SJSA1 (cell line): ENCODE data around the gene FXYD6. TPM values are rescaled to one million over a fixed set of nuclear protein-coding genes. Genes with fewer than 3 reads are reported as not detected.
"Not testable (repeated sequence)": the region's sequence is repeated elsewhere in the genome, so short reads cannot be mapped to it uniquely, and the experiment has no call there.

Experiments
- DNase-seq, 2 experiments: peaks; one replicate each; pipeline ENCODE4 v3.0.0-alpha.2; 2015 to 2020; ENCODE audit warnings: low spot score in 2 of 2, low read depth in 1 of 2
- H3K27ac ChIP-seq: fragments of 250-450 bp; sonication (Bioruptor Pico); 2 replicates; pipeline ENCODE4 v1.5.1; 2020; ENCODE audit warnings: mild to moderate bottlenecking, moderate library complexity
- H3K27me3 ChIP-seq: fragments of 250-450 bp; sonication (Bioruptor Pico); replicated peaks from 2 replicates; pipeline ENCODE4 v1.5.1; 2020; ENCODE audit warnings: mild to moderate bottlenecking, moderate library complexity
- H3K36me3 ChIP-seq: fragments of 250-450 bp; sonication (Bioruptor Pico); 2 replicates; pipeline ENCODE4 v1.5.1; 2020; ENCODE audit warnings: mild to moderate bottlenecking
- H3K4me1 ChIP-seq: fragments of 250-450 bp; sonication (Bioruptor Pico); replicated peaks from 2 replicates; pipeline ENCODE4 v1.6.1; 2021; ENCODE audit warnings: mild to moderate bottlenecking
- H3K4me3 ChIP-seq: fragments of 250-450 bp; sonication (Bioruptor Pico); 2 replicates; pipeline ENCODE4 v1.5.1; 2020; ENCODE audit warnings: mild to moderate bottlenecking
- H3K9me3 ChIP-seq: fragments of 250-450 bp; sonication (Bioruptor Pico); replicated peaks from 2 replicates; pipeline ENCODE4 v1.5.1; 2020; ENCODE audit warnings: mild to moderate bottlenecking
- total RNA-seq: library from RNA; depleted of rRNA; stranded (reverse); fragments of >200 nt; shearing (Covaris generic); gene quantifications from 2 replicates; pipeline ENCODE4 v1.2.3, GENCODE V29; 2014; rRNA removed

The FXYD6 gene, protein sequence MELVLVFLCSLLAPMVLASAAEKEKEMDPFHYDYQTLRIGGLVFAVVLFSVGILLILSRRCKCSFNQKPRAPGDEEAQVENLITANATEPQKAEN
- total RNA-seq = 0.05 TPM in 1 of 2 replicates, not detected in the other

DNA sequence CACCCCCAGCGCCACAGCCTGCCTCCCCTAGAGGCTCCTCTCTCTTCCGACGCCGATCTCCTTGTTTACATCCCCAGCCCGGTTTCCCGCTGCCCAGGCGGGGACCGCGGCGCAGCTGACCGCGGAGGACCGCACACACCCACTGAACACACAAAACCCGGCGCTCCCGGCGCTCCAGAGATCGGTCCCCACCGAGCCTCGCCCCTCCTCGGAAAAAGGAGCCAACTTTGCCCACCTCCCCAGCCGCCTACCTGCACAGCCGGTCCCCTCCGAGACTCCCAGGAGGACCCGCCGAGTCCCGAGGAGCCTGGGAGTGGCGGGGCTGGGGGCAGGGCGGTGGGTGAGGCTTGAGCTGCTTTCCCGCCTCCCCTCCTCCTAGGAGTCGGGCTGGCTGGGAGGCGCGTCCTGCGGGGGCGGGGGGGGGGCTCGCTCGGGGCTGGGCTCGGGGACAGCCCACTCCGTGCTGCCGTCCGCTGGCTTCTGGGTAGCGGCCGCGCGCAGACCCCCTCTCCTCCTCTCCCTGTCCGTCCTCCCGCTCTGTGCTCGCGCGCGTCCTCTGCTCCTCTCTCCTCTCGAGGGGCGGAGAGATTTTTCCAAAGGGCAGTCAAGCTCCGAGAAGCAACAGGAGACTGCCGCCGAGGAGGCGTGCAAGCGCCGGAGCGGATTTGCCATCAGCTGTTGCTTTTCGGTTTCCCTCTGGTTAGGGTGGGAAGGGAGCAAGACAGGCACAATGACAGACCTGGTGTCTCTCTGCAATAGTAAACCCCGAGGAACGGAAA, at the start of gene FXYD6:
TSS of gene FXYD6 (minus strand) at position 318 of the 779 bp plus-strand sequence. CDS start 33,882 bp downstream, outside the sequence.
- H3K27me3 ChIP-seq = peaks cover 10% of the 10 kb centered on the region; the same call in 1 of the 2 replicates
- no peaks in the 10 kb centered on the region for H3K4me1 ChIP-seq
- H3K4me3 ChIP-seq = no peak within 1 kb of the TSS
- H3K9me3 ChIP-seq = no peaks in the 10 kb centered on the region
- H3K36me3 ChIP-seq = no peaks in the 10 kb centered on the region
- no peak within 1 kb of the TSS for H3K27ac ChIP-seq
- DNase-seq = no peak

DNA sequence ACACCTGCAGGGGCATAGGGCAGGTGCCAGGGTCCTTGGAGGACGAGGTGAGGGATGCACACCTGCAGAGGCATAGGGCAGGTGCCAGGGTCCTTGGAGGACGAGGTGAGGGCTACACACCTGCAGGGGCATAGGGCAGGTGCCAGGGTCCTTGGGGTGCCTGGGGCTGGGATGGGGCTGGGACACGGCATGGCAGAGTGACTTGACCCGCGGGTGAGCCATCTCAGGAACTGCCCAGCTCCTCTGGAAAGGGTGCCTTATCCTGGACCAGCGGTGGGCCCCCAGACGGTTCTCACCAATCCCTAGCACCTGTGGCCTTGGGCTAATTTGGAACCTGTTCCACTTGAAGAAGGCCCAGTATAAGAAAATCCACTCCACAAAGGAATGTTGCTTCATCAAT, 49.7 kb upstream of the FXYD6 start:
- not testable (repeated sequence) for H3K9me3 ChIP-seq, H3K36me3 ChIP-seq, H3K4me3 ChIP-seq, DNase-seq, H3K4me1 ChIP-seq, H3K27ac ChIP-seq, H3K27me3 ChIP-seq

DNA sequence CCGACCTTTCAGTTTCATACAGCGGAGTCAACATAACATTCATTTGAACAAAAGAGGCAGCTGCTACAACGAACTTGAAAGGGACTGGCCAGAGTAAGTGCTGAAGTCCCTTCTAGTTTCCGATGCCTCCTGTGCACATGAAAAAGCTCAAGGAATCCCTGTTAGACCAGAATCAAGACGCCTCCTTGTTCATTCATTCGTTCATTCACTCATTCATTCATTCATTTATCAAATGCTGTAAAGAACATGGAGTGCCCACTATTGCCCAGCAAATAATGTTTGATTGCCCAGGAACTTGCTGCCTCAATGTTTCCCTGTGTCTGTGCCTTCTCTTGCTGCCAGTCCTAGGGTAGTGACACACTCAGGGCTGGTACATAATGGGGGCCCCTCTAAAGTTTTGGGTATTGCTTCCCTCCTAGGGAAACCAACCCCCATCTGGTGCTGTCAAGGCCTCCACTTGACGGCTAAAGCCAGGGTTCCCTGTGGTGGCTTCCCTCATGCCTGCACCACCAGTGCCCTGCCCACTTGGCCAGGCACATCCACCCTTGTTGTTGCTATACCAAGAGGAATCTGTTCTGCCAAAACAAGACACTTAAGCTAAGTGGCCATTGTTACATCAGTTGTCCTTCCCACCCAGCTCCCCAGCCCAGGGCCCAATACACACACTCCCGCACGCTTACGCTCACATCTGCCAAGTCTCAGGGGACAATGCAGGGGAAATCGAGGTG, 48.9 kb upstream of the FXYD6 start:
- DNase-seq = no peak
- Histone ChIP-seq H3K9me3 (no peaks in the 10 kb centered on the region), H3K36me3 (no peaks in the 10 kb centered on the region), H3K27me3 (no peaks in the 10 kb centered on the region), H3K4me1 (no peaks in the 10 kb centered on the region), H3K4me3 (no peak overlapping the region), H3K27ac (no peak overlapping the region)

DNA sequence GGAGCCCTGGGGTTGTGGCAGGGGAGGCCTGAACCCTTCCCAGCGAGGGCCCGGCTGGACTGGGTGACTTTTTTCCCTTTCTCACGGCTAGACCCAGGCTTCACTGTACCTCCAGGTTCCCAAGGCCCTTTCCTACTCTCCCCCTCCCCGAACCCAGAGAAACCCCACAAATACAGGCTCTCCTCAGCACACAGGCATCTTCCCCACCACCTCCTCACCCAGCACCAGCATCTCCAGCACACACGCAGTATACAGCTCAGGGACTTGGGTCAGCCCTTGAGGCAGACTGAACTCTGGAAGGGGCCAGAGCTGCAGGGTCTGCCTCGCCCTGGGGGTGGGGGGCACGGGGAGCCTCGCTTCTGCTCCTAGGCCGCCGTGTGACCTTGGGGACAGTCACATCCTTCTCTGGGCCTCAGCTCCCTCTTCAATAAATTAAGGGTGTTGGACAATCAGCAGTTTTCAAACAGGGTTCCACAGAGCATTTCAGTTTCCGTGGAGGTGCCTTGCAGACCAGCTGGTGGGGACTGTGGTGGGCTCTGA, 48.2 kb upstream of the FXYD6 start:
- DNase-seq = no peak
- Histone ChIP-seq H3K36me3 (no peaks in the 10 kb centered on the region), H3K4me3 (no peak overlapping the region), H3K27me3 (no peaks in the 10 kb centered on the region), H3K4me1 (no peaks in the 10 kb centered on the region), H3K9me3 (no peaks in the 10 kb centered on the region), H3K27ac (no peak overlapping the region)

DNA sequence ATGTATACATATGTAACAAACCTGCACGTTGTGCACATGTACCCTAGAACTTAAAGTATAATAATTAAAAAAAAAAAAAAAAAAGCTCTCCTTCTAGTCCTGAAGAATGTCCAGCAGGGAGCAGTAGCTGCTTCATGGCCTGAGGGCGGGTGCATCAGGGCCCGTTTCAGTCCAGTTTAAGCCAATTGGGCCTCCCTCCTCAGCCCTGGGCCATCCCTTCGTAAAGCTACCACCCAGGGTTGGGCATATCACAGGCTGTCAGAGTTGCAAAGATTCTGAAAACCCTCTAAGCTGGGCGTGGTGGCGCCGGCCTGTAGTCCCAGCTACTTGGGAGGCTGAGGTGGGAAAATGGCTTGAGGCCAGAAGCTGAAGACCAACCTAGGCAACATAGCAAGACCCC, 47.3 kb upstream of the FXYD6 start:
- H3K27ac ChIP-seq = no peak overlapping the region
- no peak for DNase-seq
- no peaks in the 10 kb centered on the region for H3K36me3 ChIP-seq
- no peaks in the 10 kb centered on the region for H3K9me3 ChIP-seq
- H3K4me3 ChIP-seq = no peak overlapping the region
- no peaks in the 10 kb centered on the region for H3K4me1 ChIP-seq
- H3K27me3 ChIP-seq = no peaks in the 10 kb centered on the region

DNA sequence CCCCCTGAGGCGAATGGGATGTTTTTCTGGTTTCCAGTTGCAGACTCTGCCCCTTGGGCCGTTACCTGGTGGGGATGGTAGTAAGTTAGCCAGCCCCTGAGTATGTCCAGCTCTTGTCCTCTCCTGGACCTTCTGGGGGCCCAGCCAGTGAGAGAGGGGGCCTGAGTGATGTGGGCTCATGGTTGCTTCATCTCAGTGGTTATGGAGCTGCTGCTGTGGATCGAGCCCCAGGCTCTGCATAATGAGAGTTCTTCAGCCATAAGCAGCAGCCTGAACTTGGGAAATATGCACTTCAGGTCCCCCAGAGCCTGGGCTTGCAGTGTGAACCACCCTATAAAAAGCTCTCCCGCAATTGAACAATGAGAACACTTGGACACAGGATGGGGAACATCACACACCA, 46.8 kb upstream of the FXYD6 start:
- H3K9me3 ChIP-seq = no peaks in the 10 kb centered on the region
- H3K27me3 ChIP-seq = no peaks in the 10 kb centered on the region
- no peak for DNase-seq
- no peak overlapping the region for H3K4me3 ChIP-seq
- no peaks in the 10 kb centered on the region for H3K36me3 ChIP-seq
- no peak overlapping the region for H3K27ac ChIP-seq
- no peaks in the 10 kb centered on the region for H3K4me1 ChIP-seq

DNA sequence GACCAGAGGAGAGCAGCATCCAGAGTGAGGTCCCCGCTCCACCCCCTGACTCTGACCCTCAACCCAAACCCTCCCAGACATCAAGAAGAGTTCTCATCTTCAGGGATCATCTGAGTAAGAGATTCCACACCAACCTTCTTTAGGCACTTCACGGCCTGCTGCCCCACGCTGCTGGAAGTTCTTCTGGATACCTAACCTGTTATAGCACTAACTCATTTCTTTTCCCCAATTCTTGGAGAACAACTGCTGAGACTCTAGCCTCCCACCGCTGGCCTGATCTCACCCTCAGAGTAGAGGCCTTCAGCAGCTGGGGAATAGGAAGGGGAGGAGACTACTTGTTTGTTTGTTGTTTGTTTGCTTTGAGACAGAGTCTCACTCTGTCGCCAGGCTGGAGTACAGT, 45.4 kb upstream of the FXYD6 start:
- no peaks in the 10 kb centered on the region for H3K4me1 ChIP-seq
- H3K9me3 ChIP-seq = no peaks in the 10 kb centered on the region
- H3K27me3 ChIP-seq = no peaks in the 10 kb centered on the region
- H3K27ac ChIP-seq = no peak overlapping the region
- no peaks in the 10 kb centered on the region for H3K36me3 ChIP-seq
- DNase-seq = no peak
- no peak overlapping the region for H3K4me3 ChIP-seq

DNA sequence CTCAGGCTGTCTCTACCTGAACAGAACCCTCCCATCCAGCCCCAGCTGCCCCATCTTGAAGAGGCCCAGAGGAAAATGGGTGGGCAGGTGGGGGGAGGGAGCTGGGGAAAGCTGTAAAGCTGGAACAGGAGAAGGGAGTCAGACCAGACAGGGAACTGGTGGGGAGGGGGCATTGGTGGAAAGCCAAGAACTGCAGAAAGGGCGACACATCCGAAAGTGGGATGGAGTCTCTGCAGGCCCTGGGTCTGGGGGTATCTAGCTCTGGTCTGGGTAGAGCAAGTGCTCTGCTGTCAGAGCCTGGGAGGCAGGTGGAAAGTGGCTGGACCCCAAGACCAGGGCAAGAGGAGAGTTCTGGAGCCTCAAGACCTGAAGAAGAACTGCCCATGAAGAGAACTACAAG, 45.0 kb upstream of the FXYD6 start:
- Histone ChIP-seq H3K4me3 (no peak overlapping the region), H3K9me3 (no peaks in the 10 kb centered on the region), H3K27ac (no peak overlapping the region), H3K27me3 (no peaks in the 10 kb centered on the region), H3K4me1 (no peaks in the 10 kb centered on the region), H3K36me3 (no peaks in the 10 kb centered on the region)
- no peak for DNase-seq

DNA sequence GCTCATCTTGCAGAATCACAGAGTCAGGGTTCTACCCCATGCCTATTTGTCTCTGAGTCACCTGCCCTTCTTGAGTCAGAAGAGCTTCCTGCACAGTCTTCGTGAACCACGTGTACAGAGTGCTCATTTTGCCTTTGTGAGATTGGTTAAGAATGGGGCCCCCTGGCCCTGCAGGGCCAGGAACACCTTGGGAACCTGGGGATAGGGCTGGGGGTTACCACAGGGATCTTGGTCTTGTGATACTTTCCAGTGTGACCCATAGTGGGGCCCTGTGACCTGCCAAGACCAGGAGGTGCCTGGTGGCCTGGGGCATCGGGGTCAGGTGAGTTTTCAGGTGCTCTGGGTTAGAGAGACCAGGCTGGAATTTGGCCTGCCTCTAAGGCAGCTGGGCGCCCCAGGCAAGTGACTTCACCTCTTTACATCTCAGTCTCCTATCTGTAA, 43.3 kb upstream of the FXYD6 start:
- Histone ChIP-seq H3K27me3 (no peaks in the 10 kb centered on the region), H3K4me1 (no peaks in the 10 kb centered on the region), H3K4me3 (no peak overlapping the region), H3K27ac (no peak overlapping the region), H3K36me3 (no peaks in the 10 kb centered on the region), H3K9me3 (no peaks in the 10 kb centered on the region)
- no peak for DNase-seq

DNA sequence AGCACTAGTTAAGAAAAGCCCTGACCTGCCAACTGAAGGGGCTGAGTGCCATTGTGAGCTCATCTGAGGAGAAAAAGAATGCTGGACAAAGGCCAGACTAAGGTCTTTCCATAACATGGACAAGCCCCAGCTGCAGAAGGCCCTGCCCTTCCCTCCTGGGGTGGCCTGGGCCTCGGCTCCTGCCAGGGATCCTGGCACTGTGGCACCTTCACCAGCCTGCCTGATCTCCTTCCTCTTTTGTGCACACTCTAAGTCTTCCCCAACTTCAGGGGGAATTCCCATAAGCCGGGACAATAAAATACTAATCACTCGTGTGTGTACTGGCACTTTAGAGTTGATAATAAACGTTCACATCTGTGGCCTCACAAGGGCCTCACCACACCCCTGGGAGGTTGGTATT, 42.9 kb upstream of the FXYD6 start:
- H3K27ac ChIP-seq = no peak overlapping the region
- H3K4me3 ChIP-seq = no peak overlapping the region
- no peaks in the 10 kb centered on the region for H3K27me3 ChIP-seq
- H3K36me3 ChIP-seq = no peaks in the 10 kb centered on the region
- H3K4me1 ChIP-seq = no peaks in the 10 kb centered on the region
- no peak for DNase-seq
- H3K9me3 ChIP-seq = no peaks in the 10 kb centered on the region

DNA sequence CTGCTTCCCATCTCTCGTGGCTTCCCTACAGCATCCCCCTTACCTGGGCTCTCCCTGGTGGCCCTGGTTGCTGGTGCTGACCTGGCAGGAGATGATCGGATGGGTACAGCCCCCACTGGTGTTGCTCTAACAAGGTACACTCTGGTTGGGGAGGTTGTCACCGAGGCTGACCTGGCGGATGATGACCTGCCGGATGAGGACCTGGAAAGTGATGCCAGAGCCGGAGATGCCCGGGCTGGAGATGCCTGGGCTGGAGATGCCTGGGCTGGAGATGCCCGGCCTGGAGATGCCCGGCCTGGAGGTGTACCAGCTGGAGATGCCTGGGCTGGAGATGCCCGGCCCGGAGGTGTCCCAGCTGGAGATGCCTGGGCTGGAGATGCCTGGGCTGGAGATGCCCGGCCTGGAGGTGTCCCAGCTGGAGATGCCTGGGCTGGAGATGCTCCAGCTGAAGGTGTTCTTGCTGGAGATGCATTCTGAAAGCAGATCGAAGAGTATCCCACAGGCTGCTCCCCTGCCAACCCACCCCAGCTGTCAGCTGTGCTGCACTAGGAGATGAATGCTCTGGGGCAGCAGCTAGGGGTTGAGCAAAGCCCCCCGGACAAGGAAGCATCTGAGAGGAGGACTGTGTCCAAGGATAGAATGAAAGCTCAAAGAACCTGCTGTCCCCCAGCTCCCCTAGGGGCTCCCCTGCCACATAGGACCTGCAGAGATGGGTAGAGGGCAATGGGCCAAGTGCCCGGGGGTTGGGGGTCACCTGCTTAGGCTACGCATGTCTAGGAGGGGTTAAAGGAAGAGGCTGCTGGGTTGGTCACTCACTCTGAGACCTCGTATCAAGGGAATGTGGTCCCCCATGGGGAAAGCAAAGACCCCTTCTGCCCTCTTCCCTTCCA, 42.2 kb upstream of the FXYD6 start:
- Histone ChIP-seq H3K36me3 (no peaks in the 10 kb centered on the region), H3K4me3 (no peak overlapping the region), H3K4me1 (no peaks in the 10 kb centered on the region), H3K9me3 (no peaks in the 10 kb centered on the region), H3K27me3 (no peaks in the 10 kb centered on the region), H3K27ac (no peak overlapping the region)
- DNase-seq = no peak

DNA sequence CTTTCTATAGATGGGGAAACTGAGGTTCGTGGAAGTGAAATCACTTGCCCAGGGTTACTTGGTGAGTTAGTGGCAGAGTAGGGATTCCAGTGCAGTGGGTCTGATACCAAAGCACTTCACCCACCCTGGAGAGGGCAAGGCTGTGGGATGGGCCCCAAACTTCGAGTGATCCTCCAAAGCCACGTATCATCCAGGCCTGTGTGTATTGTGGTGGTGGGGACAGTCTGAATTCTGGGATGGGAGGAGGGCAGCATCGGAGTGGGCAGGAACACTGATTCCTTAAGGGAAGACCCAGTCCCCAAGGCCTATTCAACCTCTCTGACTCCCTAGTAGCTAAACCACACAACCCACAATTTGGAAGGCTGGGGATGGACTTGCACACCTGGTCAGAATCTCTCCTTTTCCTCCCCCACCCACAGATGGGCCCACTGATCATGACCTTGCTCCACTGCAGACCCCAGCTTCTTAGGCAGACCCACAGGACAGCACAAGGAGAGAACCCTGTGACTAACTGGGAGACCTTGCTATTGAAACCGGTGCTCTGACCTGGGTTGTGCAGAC, 41.2 kb upstream of the FXYD6 start:
- Histone ChIP-seq H3K27ac (no peak overlapping the region), H3K4me1 (no peaks in the 10 kb centered on the region), H3K36me3 (no peaks in the 10 kb centered on the region), H3K27me3 (no peaks in the 10 kb centered on the region), H3K4me3 (no peak overlapping the region), H3K9me3 (no peaks in the 10 kb centered on the region)
- DNase-seq = no peak

DNA sequence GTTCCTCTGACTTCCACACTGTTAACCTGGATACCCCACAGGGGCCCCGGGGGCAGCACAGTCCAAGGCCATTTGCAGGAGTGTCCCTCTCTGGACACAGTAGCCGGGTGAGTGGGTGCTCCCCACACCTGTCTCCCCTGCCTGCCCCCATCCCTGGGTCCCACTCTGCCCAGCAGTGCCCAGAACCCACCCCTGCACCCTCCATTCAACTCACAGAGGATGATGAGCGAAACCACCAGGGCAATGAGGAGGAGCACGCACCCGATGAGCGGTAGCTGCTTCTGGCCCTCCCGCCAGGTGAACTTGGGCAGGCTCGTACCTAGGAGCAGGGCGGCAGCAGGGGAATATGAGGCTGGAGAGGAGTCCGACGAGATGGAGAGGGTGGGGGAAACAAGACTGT, 40.5 kb upstream of the FXYD6 start:
- no peaks in the 10 kb centered on the region for H3K4me1 ChIP-seq
- H3K9me3 ChIP-seq = no peaks in the 10 kb centered on the region
- H3K36me3 ChIP-seq = no peaks in the 10 kb centered on the region
- no peak overlapping the region for H3K27ac ChIP-seq
- H3K4me3 ChIP-seq = no peak overlapping the region
- no peaks in the 10 kb centered on the region for H3K27me3 ChIP-seq
- no peak for DNase-seq
